Epithelial cell of esophagus (primary cell): ENCODE measurements around the gene MYRFL.
A peak's percentile ranks its signal among the peaks of the same experiment; 100 is the strongest.

Experiments used
- DNase-seq: peaks from one replicate; pipeline ENCODE4 v3.0.0; 2010; ENCODE audit warnings: low read depth
- H3K4me3 ChIP-seq: 2 replicates; pipeline ENCODE4 v1.5.1; 2011; ENCODE audit warnings: mild to moderate bottlenecking, low read length, control low read depth
- TF ChIP-seq, protein P1 (sequence below): IDR thresholded peaks from 2 replicates; pipeline ENCODE4 v1.5.1; 2011; ENCODE audit warnings: low read depth, mild to moderate bottlenecking, low read length, control low read depth, inconsistent platforms; ENCODE audit not compliant: insufficient read depth; ENCODE audit errors: missing control alignments

Gene MYRFL

DNA sequence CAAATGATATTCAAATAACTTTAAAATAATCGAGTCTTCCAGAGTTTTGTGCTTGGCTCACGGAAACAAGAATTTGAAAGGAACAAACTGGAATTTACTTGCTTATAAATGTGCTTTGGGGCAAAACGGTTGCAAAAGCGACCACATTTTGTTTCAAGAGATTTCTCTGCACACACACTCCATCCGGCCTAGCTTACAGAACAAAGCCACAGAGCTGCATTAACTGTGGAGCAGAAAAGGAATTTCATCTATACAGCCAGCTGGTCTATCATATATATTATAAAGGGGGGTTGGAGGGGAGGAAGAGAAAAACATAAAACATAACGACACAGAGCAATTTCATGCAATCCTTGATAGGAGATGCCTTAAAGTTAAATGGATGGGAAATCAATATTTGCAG lies 153.0 kb downstream of the MYRFL start:
- no peak overlapping the region for H3K4me3 ChIP-seq
- DNase-seq, result no peak
- TF ChIP-seq, protein P1, sequence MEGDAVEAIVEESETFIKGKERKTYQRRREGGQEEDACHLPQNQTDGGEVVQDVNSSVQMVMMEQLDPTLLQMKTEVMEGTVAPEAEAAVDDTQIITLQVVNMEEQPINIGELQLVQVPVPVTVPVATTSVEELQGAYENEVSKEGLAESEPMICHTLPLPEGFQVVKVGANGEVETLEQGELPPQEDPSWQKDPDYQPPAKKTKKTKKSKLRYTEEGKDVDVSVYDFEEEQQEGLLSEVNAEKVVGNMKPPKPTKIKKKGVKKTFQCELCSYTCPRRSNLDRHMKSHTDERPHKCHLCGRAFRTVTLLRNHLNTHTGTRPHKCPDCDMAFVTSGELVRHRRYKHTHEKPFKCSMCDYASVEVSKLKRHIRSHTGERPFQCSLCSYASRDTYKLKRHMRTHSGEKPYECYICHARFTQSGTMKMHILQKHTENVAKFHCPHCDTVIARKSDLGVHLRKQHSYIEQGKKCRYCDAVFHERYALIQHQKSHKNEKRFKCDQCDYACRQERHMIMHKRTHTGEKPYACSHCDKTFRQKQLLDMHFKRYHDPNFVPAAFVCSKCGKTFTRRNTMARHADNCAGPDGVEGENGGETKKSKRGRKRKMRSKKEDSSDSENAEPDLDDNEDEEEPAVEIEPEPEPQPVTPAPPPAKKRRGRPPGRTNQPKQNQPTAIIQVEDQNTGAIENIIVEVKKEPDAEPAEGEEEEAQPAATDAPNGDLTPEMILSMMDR, result no peak

DNA sequence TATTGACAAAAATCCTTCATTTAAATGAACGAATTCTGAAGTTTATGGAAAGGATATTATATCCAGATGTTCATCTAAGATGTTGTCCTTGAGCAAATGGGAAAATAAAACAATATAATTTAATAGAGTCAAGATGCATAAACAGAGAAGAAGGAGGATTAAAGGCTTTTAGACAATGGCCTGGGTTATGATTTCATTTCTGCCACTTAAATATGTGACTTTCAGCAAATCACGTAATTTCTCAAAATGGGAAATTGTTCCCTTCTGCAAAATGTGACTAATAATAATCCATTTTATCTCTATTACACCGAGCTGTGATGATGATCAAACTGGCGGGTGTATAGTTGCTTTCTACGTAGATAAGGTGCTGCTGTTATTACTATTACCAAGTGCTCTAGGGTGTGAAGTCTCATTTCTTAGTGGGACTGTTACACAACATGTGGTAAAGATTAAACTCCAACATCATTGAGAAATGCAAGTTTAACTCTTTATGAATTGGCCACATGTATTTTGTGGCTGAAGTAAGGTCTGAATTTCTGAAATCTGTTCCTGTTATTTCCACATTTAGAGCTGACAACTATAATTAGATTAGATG lies 157.0 kb downstream of the MYRFL start:
- TF ChIP-seq, protein P1, result no peak

DNA sequence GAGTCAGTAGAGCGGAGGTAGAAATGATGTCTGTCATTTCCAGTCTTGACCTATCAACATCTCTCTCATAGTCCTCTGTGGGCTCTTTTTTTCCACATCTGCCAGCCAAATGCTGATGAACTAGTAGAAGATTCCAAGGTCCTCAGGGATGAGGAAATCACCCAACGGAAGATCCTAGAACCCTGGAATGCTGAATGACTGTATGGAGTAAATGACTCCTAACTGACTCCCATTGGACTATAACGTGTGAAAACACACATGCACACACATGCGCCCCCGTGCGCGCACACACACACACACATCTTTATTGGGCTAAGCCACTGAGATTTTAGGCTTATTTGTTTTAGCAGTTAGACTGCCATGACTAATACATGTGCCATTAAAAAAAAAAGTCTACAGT lies 159.2 kb downstream of the MYRFL start:
- TF ChIP-seq, protein P1, result no peak
- H3K4me3 ChIP-seq, result no peak overlapping the region
- no peak for DNase-seq

More for the DNA sequence above, 157.0 kb downstream of the MYRFL start:
- DNase-seq, result no peak
- no peak overlapping the region for H3K4me3 ChIP-seq

DNA sequence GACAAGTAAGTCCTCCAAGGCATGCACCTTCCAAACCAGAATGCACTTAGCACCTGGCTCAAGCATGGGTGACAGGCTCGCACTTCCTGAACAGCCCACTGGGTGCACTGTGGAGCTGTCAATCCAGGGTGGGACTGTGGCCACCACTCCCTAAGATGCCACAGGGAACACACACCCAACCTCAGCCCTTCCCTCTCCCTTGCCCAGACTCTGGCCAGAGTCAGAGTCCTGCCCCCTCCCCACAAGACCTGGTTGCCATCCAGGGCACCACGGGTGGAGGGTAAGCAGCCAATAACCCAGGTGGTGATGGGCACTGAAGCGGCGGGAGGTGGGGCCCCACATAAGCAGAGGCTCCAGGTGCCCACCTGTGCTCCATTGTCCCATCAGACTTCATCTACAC lies 160.6 kb downstream of the MYRFL start:
- DNase-seq, result peak; percentile 29
- TF ChIP-seq, protein P1, result peak; percentile 40
- no peak overlapping the region for H3K4me3 ChIP-seq

DNA sequence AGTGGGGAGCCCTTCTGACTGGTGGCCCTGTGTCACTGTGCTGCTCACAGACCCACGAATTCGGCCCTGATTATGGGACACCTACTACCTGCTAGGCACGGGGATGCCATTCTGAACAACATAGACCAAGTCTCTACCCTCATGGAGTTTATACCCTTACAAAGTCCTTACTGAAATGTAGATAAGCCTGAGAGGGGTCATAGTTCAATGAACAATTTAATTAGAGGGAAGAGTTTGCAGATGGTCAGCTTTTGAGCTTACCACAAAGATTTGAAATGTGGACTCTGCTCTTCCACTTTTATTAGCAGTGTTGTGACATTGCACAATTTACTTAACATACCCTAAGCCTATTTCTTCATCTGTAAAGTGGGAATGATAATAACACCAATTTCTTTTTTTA lies 161.1 kb downstream of the MYRFL start:
- DNase-seq, result no peak
- H3K4me3 ChIP-seq, result no peak overlapping the region
- TF ChIP-seq, protein P1, result no peak

DNA sequence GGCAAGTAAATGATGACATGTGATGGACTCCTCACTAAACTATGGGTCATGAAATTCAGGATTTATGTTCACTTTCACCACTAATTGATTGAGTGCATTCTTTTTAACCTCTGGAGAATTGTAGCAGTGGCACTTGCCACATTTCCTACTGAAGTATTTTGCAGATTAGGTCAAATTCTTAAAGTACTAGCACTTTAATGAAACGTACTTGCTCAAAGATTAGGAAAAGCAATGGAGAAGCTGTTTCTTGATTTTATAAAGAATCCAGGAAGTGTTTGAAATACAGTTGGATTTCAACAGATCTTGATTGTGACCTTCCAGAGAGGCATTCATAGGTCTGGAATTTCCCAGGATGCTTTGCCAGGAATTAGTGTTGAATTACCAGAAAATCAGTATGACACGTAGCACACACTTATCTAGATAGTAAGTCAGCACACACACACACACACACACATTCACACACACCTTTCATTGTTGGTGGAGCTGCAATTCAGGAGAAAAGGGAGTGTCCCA lies 162.6 kb downstream of the MYRFL start:
- peak; percentile 97 for DNase-seq
- H3K4me3 ChIP-seq, result no peak overlapping the region
- TF ChIP-seq, protein P1, result no peak

DNA sequence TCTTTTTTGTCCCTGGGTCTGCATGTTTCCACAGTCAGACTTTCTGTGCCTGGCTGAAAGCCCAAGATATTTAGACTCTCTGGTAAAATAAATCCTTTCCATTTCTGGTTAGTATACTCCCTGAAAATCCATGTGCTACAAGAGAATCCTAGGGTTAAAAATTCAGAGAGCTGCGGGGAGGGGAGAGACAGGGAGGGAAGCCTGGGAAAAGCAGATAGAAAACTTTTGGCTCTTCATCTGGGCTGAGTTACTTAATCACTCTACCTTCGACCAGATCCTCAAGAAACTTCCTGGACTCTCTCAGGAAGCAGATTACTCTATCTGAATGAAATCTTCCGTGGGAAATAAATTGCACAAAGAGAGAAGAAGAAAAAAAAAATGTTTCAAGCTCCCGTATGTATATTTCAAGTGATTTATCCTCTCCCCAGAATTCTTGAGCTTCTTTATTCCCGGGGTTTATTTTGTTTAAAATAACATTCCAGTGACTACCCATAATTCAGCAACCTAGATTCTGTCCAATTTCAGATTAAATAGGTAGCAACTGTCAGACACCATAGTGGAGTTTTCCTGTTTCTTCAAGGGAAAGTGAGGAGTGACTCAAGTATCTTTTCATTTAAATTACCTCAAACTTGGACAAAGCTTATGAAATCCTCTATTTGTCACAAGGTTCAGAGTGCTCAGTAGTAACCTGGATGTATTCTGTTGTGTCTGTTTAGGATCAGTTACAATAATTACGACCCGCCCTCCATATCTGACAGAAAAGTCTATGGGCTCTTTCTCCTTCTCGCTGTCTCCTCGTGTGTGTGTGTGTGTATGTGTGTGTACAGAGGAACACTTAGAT lies 163.7 kb downstream of the MYRFL start:
- TF ChIP-seq, protein P1, result no peak
- peak; percentile 51 for DNase-seq
- no peak overlapping the region for H3K4me3 ChIP-seq
